NCI-H774 (cell line): ENCODE results near the gene CD2BP2.
A peak's percentile ranks its signal among the peaks of the same experiment; 100 is the strongest.
"Not testable (repeated sequence)": the region's sequence is repeated elsewhere in the genome, so short reads cannot be mapped to it uniquely, and the experiment has no call there.

Experiments used
- DNase-seq: peaks from one replicate; lab custom pipeline; 2025; lab: John Stamatoyannopoulos, UW

CD2BP2 gene

DNA sequence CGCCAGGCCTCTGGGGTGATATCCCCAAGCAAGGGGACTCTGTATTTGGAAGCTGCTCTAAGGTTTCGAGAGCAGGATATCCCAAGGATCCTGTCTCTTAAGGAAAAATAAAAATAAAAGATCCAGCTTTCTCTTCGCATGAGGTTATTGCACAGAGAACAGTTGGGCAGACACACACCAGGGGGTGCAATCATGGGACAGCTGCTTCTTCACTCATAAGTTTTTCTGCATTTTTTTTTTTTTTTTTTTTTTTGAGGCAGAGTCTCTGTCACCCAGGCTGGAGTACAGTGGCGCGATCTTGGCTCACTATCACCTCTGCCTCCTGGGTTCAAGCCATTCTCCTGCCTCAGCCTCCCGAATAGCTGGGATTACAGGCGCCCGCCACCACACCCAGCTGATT, 13.1 kb downstream of the CD2BP2 start:
- not testable (repeated sequence) for DNase-seq

DNA sequence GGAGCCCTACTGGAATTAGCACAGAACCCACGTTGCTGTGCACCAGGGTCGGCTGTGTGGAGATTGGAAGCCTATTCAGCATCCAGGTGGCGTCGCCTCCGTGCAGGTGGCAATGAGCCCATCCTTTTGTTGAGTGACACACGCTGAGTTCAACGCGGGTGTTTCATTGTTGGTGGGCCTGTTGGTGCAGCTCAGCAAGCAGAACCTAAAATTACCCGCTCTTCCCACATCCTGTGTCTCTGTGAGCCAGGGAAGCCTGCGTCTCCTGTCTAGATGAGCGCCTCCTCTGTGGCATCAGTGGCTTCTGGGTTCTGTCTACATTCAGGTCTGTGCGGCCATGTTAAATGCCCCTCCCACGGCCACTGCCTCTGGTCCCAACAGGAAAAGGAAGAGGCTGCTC, 14.5 kb downstream of the CD2BP2 start:
- DNase-seq: no peak

DNA sequence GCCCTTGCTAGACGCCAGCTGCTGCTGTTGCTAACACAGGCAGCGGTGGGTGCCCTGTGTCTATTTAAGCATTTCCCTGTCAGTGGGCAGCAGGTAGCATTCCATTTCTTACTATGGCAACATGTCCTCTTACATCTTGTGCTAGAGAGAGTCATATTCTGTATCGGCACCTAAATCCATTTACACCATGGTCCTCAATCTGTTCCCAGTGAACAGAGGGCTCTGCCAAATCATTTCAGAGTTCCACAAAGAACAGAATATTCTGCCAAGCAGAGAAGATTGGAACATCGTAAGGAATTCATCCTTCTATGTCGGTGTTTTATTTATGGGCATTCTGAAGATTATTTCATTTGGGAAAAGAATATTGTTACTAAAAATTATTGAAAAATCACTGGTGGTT, 16.4 kb downstream of the CD2BP2 start:
- not testable (repeated sequence) for DNase-seq

DNA sequence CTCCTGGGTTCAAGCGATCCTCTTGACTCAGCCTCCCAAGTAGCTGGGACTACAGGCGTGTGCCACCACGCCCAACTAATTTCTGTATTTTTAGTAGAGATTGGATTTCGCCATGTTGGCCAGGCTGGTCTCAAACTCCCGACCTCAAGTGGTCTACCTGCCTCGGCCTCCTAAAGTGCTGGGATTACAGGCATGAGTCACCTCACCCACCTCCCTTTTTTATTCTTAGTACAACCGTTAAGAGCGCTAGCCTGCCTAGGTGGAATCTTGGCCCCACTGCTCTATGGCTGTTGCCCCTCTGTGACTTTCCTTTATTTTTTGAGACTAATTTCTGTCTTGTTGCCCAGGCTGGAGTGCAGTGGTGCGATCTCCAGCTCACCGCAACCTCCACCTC, 17.1 kb downstream of the CD2BP2 start:
- DNase-seq: not testable (repeated sequence)

DNA sequence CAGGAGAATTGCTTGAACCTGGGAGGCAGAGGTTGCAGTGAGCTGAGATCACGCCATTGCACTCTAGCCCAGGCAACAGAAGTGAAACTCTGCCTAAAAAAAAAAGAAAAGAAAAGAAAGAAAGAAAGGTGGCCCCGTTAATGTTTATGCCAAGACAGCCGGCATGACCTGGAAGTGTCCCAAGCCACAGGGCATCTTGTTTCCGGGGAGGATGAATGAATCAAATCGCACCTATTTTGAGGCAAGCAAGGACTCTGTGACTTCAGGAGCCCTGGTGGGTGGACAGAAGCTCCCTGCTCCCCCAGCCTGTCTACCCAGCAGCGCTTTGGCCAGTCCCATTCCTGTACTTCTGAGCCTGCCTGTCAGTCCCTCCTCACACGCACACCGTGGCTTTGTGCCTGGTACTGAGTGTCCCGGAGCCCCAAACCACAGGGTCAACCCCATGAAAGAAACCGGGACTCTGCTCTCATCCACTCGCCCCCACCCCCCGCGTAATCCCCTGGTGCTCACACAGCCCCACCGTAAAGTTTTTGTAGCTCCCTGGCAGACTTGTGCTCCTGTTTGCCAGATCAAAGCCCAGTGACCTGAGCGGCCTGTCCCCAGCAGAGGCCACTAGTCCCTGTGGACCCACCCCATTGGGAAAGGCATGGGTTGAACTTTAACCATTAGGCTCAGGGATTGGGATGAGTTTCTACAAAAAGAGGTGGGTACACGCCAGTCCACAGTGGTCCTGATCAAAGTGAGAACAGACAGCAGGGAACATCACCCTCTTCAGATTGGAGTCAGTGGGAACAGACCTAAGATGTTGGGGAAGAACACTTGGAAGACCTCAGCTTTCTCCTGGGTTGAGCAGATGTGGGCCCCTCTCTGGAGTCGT, 19.3 kb downstream of the CD2BP2 start:
- DNase-seq: no peak

DNA sequence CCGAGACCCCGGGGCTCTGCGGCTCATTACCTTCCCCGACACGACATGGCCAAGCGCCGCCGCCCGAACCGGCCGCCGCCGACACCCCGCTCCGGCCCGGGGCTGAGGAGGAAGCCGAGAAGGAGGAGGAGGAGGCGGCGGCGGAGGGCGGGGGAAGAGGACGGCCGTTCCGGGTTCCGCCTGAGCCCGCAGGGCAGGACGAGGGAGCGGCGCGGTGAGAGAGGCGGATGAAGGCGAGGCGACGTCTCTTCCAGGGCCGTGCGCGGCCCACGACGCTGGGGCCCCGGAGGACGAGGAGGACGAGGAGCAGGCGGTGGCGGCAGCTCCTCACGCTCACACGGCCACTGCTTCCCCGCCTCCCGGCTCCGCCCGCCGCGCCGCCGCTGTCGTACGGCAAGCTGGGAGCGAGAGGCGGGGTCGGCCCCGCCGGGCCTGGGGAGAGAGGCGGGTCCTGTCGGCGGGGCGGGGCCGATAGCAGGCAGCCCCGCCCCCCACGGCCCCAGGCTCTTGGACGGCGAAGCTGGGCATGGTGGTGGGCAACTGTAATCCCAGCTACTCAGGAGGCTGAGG, 20.0 kb downstream of the CD2BP2 start:
- peak; percentile 58 for DNase-seq

DNA sequence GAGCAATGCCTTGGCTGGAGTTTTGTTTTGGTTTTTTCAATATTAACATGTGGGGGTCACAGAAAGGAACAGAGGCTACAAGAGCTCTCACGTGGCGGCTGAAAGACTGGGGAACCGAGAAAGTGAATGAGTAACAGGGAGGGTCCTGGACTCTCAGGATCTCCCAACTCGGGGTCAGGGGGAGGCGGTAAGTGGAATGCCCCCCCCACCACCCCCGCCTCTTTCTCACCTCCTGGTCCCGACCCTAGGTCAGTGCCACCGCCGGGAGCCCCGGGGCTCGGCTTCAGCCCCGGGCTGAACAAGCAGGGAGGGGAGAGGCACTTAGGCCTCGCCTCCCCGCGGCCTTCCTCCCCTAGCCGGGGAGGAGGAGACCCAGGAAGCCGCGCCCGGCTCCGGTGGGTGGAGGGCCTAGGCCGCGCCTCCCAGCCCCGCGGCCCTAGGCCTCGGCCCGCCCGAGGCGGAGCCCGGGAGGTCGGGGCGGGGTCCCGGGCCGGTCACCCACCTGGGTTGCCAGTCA, 20.6 kb downstream of the CD2BP2 start:
- peak; percentile 67 for DNase-seq

DNA sequence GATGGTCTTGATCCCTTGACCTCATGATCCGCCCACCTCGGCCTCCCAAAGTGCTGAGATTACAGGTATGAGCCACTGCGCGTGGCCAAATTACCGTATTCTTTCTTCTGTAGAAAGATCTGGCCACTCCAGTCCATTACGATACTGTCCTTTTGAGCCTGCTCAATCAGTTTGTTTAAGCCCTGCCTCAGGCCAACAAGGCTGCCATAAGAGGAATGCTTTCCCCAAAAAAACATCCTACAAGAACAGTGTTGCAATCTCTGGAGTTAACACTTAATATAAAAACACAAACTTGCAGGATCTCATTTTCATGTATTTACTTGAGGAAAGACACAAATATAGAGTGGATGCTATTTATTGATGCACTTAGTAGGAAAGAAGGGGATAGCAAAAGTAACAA, 30.9 kb downstream of the CD2BP2 start:
- DNase-seq: not testable (repeated sequence)

DNA sequence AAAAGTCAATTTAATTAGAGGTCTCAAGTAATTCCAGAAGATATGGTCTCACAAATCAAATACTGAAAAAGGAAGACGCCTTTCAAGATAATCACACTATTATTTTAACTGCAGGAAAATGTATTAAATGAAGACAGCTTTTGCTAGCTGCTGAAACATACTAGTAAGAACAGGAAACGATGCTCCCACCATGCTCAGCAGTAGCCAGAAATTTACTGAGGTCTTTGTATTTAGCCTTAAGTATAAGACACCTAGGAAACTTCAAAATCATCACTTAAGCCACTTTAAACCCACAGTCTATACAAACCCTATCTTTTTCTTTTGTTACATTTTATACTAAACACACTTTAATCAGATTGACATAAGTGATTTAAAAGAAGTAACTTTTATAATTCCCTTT, 36.5 kb downstream of the CD2BP2 start:
- DNase-seq: not testable (repeated sequence)

DNA sequence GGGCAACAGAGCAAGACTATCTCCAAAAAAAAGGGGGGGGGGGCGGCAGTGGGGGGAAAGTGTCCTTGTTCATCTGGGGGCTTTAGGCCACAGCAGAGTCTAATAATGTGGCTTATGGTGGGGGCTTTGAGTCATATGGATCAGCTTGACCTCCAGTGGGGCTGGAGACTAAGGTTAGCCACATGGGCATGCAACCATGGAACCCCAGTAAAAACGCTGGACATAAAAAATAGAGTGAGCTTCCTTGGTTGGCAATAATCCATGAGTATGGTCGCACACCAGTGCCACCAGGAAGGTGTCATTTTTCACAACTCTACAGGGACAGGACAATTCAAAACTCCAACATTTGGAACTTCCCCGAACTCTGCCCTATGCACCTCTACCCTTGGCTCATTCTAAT, 44.2 kb downstream of the CD2BP2 start:
- DNase-seq: not testable (repeated sequence)

DNA sequence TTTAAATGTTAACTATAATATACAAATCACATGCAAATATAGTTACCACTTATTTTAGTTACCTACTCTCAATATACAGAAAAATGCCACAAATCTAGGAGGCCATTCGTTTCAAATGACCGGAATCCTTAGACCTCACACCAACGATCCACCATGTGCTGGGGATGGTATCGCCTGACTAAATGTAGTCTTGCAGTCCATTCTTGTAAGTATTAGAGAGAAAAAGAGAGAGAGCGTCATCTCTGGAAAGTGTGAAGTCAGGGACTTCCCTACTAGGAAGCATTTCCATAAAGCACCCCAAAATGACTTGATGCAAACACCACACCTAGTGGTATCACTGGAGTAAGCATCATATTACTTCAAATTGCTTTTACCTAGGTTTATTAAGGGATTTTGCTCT, 45.9 kb downstream of the CD2BP2 start:
- not testable (repeated sequence) for DNase-seq
